OCI-LY1 (cell line): ENCODE data around the gene PTGIS.

Source experiments
- CTCF ChIP-seq: fragments of 200-600 bp; sonication (generic), shearing (Covaris generic); IDR thresholded peaks from 2 replicates; pipeline ENCODE4 v1.5.1; 2017; ENCODE audit warnings: mild to moderate bottlenecking, antibody characterized with exemption, low read length, moderate library complexity, mixed read lengths
- EZH2 ChIP-seq: fragments of 200-600 bp; sonication (generic), shearing (Covaris generic); IDR thresholded peaks from 2 replicates; pipeline ENCODE4 v1.8.0; 2017; ENCODE audit warnings: borderline replicate concordance, mixed run types, mild to moderate bottlenecking, antibody characterized with exemption, low read length, moderate library complexity, mixed read lengths

- TF ChIP-seq CTCF (no peak), EZH2 (no peak)
These were observed 6.0 kb upstream of the PTGIS start for GRCh38 chr20:49573900-49574416.
